Sigmoid colon (tissue), 7 donors: ENCODE data around the gene AFF2. TPM values are rescaled to one million over a fixed set of nuclear protein-coding genes. Genes with fewer than 3 reads are reported as not detected.
"Not testable (repeated sequence)": the region's sequence is repeated elsewhere in the genome, so short reads cannot be mapped to it uniquely, and the experiment has no call there.

ENCODE experiments used
- DNase-seq: peaks from one replicate; pipeline ENCODE4 v3.0.0-alpha.2; 2019
- H3K27ac ChIP-seq, 4 donors: fragments of 200-600 bp; sonication (generic); one replicate each; pipeline ENCODE4 v1.5.1; 2016 to 2019; ENCODE audit warnings: mild to moderate bottlenecking in 1 of 4
- H3K27me3 ChIP-seq, 3 donors: fragments of 200-600 bp; sonication (generic); one replicate each; pipeline ENCODE4 v1.5.1; 2019; ENCODE audit warnings: mild to moderate bottlenecking in 1 of 3
- H3K36me3 ChIP-seq, 4 donors: fragments of 200-600 bp; sonication (generic); one replicate each; pipeline ENCODE4 v1.5.1; 2016 to 2019
- H3K4me1 ChIP-seq, 4 donors: fragments of 200-600 bp; sonication (generic); one replicate each; pipeline ENCODE4 v1.5.1; 2017 to 2019
- H3K4me3 ChIP-seq, 4 donors: fragments of 200-600 bp; sonication (generic); one replicate each; pipeline ENCODE4 v1.5.1; 2017 to 2019; ENCODE audit warnings: mild to moderate bottlenecking in 2 of 4, moderate library complexity in 1 of 4
- H3K9me3 ChIP-seq, 4 donors: fragments of 200-600 bp in 3 of 4; sonication (generic) in 3 of 4; one replicate each; pipeline versions ENCODE4 v1.5.1 to v1.6.1; 2013 to 2019
- CTCF ChIP-seq, 4 experiments: fragments of 450-650 bp in 3 of 4; fragments of 200-600 bp in 1 of 4; IDR thresholded peaks; one replicate each; pipeline ENCODE4 v1.5.1; 2016 to 2019; ENCODE audit warnings: antibody characterized with exemption in 4 of 4, mild to moderate bottlenecking in 3 of 4, moderate library complexity in 2 of 4
- EP300 ChIP-seq, 4 donors: sonication (generic); formaldehyde crosslinking; IDR thresholded peaks; one replicate each; pipeline ENCODE4 v1.6.1; 2017; ENCODE audit warnings: antibody characterized with exemption in 4 of 4
- POLR2A ChIP-seq, 2 donors: fragments of 450-650 bp; IDR thresholded peaks; one replicate each; pipeline ENCODE4 v1.6.1; 2016; ENCODE audit warnings: antibody characterized with exemption in 2 of 2, mild to moderate bottlenecking in 2 of 2, moderate library complexity in 2 of 2
- POLR2AphosphoS5 ChIP-seq, 4 donors: sonication (generic); formaldehyde crosslinking; IDR thresholded peaks; one replicate each; pipeline ENCODE4 v1.6.1; 2017; ENCODE audit warnings: antibody characterized with exemption in 4 of 4
- WGBS, 2 donors: extraction: QIAGEN DNeasy Blood & Tissue Kit; methylation state at CpG; one replicate each; pipeline ENCODE4 v1.1.7; 2013; 5-methylcytosine and 5-hydroxymethylcytosine counted together
- intact Hi-C: fragments of 100-400 bp; cut with DNase I; formaldehyde crosslinking; loops from one replicate; pipeline ENCODE4 v1.15.1; 2023
- polyA plus RNA-seq, 3 donors: library from polyadenylated mRNA; stranded (reverse); fragments of 200-250 nt; gene quantifications; one replicate each; pipeline ENCODE4 v1.2.3, GENCODE V29; 2013
- total RNA-seq, 4 donors: library from RNA; depleted of rRNA; stranded (reverse); fragments of >200 nt; gene quantifications; one replicate each; pipeline ENCODE4 v1.1.0, GENCODE V29; 2016
- donor health status: healthy with polysubstance abuse.
- donor health status: Bipolar disorder and iron deficiency.
- donor health status: healthy.

Gene AFF2
- total and polyA plus RNA-seq, 7 donors = 0.27 to 1.7 (median 1.1) TPM; not detected in 2

- WGBS, 2 donors = 61 to 69% methylated on average over 5 of the region's 5 CpGs
- intact Hi-C loops = no loop called here
- Histone ChIP-seq H3K4me1 (no peaks in the 10 kb centered on the region), H3K27ac (no peak overlapping the region), H3K9me3 (no peaks in the 10 kb centered on the region), H3K36me3 (no peaks in the 10 kb centered on the region), H3K4me3 (no peak overlapping the region), H3K27me3 (no peaks in the 10 kb centered on the region)
- no peak for DNase-seq
- TF ChIP-seq EP300 (IDR thresholded peaks at IDR 0.05) (no peak), POLR2A (IDR thresholded peaks at IDR 0.05) (no peak), POLR2AphosphoS5 (IDR thresholded peaks at IDR 0.05) (no peak), CTCF (IDR thresholded peaks at IDR 0.05) (no peak)
These were observed 405.0 kb downstream of the AFF2 start for GRCh38 chrX:148905400-148905799.

GRCh38 chrX:148906628-148907027 is 406.2 kb downstream of the AFF2 start:
- intact Hi-C loops, DNase-seq, H3K27me3 ChIP-seq, H3K4me3 ChIP-seq, H3K4me1 ChIP-seq, H3K27ac ChIP-seq, H3K36me3 ChIP-seq, H3K9me3 ChIP-seq: not testable (repeated sequence)
- WGBS, 2 donors = 95 to 96% methylated on average over 11 of the region's 11 CpGs

GRCh38 chrX:148909758-148910157 is 409.3 kb downstream of the AFF2 start:
- no peaks in the 10 kb centered on the region for H3K9me3 ChIP-seq
- intact Hi-C loops = no loop called here
- H3K4me3 ChIP-seq = no peak overlapping the region
- no peaks in the 10 kb centered on the region for H3K27me3 ChIP-seq
- TF ChIP-seq POLR2AphosphoS5 (IDR thresholded peaks at IDR 0.05) (no peak), CTCF (IDR thresholded peaks at IDR 0.05) (no peak), EP300 (IDR thresholded peaks at IDR 0.05) (no peak), POLR2A (IDR thresholded peaks at IDR 0.05) (no peak)
- H3K36me3 ChIP-seq = no peaks in the 10 kb centered on the region
- H3K4me1 ChIP-seq = no peaks in the 10 kb centered on the region
- H3K27ac ChIP-seq = no peak overlapping the region
- no peak for DNase-seq

GRCh38 chrX:148913971-148914370 is 413.6 kb downstream of the AFF2 start:
- intact Hi-C loops = no loop called here
- no peaks in the 10 kb centered on the region for H3K9me3 ChIP-seq
- no peak for DNase-seq
- TF ChIP-seq POLR2A (IDR thresholded peaks at IDR 0.05) = no peak
- TF ChIP-seq CTCF (IDR thresholded peaks at IDR 0.05) = no peak
- TF ChIP-seq POLR2AphosphoS5 (IDR thresholded peaks at IDR 0.05) = no peak
- TF ChIP-seq EP300 (IDR thresholded peaks at IDR 0.05) = no peak
- H3K4me1 ChIP-seq = no peaks in the 10 kb centered on the region
- H3K36me3 ChIP-seq = no peaks in the 10 kb centered on the region
- H3K27me3 ChIP-seq = no peaks in the 10 kb centered on the region
- H3K27ac ChIP-seq = no peak overlapping the region
- WGBS, 2 donors = 61 to 72% methylated on average over 3 of the region's 3 CpGs
- no peak overlapping the region for H3K4me3 ChIP-seq

GRCh38 chrX:148914783-148915182 is 414.4 kb downstream of the AFF2 start:
- no peak for DNase-seq
- intact Hi-C loops = no loop called here
- no peak for TF ChIP-seq CTCF (IDR thresholded peaks at IDR 0.05)
- TF ChIP-seq EP300 (IDR thresholded peaks at IDR 0.05) = no peak
- no peak for TF ChIP-seq POLR2AphosphoS5 (IDR thresholded peaks at IDR 0.05)
- TF ChIP-seq POLR2A (IDR thresholded peaks at IDR 0.05) = no peak
- Histone ChIP-seq H3K4me3 (no peak overlapping the region), H3K27me3 (no peaks in the 10 kb centered on the region), H3K27ac (no peak overlapping the region), H3K9me3 (no peaks in the 10 kb centered on the region), H3K4me1 (no peaks in the 10 kb centered on the region), H3K36me3 (no peaks in the 10 kb centered on the region)
- WGBS, 2 donors = 72 to 82% methylated on average over 3 of the region's 3 CpGs
